ENCODE measurements around the gene DTYMK.

Gene DTYMK

DNA sequence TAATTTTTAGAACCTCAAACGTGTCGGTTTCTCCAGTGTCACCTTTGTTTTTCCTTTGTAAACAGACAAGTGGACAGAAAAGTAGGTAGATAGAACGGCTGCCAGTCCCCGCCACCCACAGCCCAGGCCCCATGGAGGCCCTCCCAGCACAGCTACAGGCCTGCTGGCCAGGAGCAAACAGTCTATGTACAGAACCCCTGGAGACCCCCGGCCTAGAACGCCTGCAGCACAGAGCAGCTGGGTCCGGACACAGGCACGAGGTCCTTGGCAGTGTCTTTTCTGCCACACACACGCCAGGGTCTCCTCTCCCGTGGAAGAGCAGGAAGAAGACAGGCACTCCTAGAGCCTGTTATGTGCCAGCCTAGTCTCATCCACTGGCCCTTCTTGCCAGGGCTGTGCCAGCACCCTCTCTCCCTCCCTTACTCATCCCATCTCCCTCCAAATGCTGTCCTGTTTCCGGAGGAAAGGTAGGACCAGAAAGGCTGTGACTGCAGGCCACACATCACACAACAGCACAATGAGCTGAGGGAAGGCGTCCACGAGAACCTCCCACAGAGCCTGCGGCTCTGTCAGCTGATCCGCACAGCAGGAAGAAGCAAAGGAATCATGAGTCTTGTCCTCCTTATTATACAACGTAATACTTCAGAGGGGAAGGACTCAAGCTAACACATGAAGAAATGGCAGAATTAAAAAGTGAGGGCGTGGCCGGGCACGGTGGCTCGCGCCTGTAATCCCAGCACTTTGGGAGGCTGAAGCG is 7.7 kb downstream of the DTYMK start:
- CTCF ChIA-PET = interaction anchor here (0.9 to 2.3 kb wide), 7 partner anchors 9 to 200 kb away, joined by 3 to 11 read pairs (median 4); no protein-coding TSS in a partner anchor
- POLR2A ChIA-PET = no interaction called here
- DNase-seq (ENCODE audit: low read depth, low spot score) = no peak
- TF ChIP-seq, protein P1, sequence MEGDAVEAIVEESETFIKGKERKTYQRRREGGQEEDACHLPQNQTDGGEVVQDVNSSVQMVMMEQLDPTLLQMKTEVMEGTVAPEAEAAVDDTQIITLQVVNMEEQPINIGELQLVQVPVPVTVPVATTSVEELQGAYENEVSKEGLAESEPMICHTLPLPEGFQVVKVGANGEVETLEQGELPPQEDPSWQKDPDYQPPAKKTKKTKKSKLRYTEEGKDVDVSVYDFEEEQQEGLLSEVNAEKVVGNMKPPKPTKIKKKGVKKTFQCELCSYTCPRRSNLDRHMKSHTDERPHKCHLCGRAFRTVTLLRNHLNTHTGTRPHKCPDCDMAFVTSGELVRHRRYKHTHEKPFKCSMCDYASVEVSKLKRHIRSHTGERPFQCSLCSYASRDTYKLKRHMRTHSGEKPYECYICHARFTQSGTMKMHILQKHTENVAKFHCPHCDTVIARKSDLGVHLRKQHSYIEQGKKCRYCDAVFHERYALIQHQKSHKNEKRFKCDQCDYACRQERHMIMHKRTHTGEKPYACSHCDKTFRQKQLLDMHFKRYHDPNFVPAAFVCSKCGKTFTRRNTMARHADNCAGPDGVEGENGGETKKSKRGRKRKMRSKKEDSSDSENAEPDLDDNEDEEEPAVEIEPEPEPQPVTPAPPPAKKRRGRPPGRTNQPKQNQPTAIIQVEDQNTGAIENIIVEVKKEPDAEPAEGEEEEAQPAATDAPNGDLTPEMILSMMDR (IDR thresholded peaks at IDR 0.05; ENCODE audit: insufficient read depth, low read length, missing control alignments) = no peak
- no peak overlapping the region for H3K4me3 ChIP-seq (ENCODE audit: low read depth, low read length)

DNA sequence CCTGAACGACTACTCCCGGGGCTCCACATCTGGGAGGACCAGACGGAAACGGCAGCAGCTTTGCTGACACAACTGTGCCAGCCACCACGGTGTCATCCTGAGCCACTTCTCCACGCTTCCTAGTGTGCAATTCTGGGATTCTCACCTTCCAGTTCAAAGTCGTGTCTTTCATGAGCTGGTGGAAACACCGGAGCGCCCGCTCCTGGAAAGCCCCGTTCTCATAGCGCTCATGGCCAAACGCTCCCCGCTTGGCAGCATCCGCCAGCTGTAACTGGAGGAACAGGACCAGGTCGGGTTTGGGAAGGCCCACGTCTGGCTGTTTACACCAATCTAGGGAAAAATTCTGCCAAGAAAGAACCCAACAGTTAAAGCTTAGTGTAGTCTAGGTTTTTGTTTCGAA is 8.3 kb downstream of the DTYMK start:
- DNase-seq (ENCODE audit: low read depth, low spot score) = no peak
- ChIA-PET POLR2A (no interaction called here), CTCF (interaction anchor here (0.9 to 1.9 kb wide), 3 partner anchors 13 to 200 kb away, joined by 3 to 9 read pairs (median 4); no protein-coding TSS in a partner anchor)

DNA sequence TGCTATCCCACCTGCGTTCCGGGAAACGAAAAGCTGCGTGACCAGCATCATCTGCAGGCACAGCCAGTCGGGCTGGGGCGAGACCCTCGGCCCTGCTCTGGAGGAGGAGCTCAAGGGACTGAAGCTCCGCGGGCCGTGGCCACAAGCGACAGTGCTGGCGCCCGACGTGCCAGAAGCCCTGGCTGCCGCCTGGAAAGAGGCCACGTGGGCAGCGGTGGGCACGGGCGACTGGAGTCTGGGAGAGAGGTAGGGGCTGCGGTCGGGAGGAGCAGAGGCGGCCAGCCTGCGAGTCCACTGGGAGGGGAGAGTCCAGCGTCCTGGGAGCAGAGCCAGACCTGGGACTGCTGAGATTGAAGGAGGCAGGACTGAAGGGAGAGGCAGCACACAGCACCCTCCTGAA is 9.2 kb downstream of the DTYMK start:
- CTCF ChIA-PET = interaction anchor here (1.1 kb wide), 1 partner anchor 18 kb away, joined by 3 read pairs; no protein-coding TSS in a partner anchor
- TF ChIP-seq, protein P1 (IDR thresholded peaks at IDR 0.05; ENCODE audit: insufficient read depth, low read length, missing control alignments) = no peak
- POLR2A ChIA-PET = interaction anchor here (0.6 kb wide), 1 partner anchor 26 kb away, joined by 3 read pairs; no protein-coding TSS in a partner anchor
- DNase-seq (ENCODE audit: low read depth, low spot score) = no peak
- H3K4me3 ChIP-seq (ENCODE audit: low read depth, low read length) = no peak overlapping the region

More for the DNA sequence above, 8.3 kb downstream of the DTYMK start:
- TF ChIP-seq, protein P1 (IDR thresholded peaks at IDR 0.05; ENCODE audit: insufficient read depth, low read length, missing control alignments) = no peak
- no peak overlapping the region for H3K4me3 ChIP-seq (ENCODE audit: low read depth, low read length)

DNA sequence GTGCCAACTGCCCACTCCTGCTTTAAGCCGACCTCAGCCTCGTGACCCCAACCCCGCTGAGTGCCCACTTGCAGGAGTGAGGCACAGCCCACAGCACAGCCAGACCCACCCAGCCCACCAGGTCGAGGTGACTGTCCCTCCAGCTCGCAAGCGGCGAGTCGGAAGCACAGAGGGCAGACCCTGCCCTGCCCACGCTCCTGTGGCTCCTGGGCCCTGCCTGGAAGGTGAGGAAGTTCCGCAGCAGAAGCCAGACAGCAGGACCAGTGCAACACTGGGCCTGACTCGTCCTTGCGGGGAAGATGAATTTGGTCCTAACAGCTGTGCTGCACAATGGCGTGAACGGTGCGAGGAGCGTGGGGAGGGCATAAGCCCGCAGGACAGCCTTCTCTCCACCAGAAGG is 9.9 kb downstream of the DTYMK start:
- no peak overlapping the region for H3K4me3 ChIP-seq (ENCODE audit: low read depth, low read length)
- ChIA-PET POLR2A (interaction anchor here (0.6 kb wide), 1 partner anchor 26 kb away, joined by 3 read pairs; no protein-coding TSS in a partner anchor), CTCF (interaction anchor here (1.1 kb wide), 1 partner anchor 17 kb away, joined by 3 read pairs; no protein-coding TSS in a partner anchor)
- TF ChIP-seq, protein P1 (IDR thresholded peaks at IDR 0.05; ENCODE audit: insufficient read depth, low read length, missing control alignments) = no peak
- DNase-seq (ENCODE audit: low read depth, low spot score) = no peak

DNA sequence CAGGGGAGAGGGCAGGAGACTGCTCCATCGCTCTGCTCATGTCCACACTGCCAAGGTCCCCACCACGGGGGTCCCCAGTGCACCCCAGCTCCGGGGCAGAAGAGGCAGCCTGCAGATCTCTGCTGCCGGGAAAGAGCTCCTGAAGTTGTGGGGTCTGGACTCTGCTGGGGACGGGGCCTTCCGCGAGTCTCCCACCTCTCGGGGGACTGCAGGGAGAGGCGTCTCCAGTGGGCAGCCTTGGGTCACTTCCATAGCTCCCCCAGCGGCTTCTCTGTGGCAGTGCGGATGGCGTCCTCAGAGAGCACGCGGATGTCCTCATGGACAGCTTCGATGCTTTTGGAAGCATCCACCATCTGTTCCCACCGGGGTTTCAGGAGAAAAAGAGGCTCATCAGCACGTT is 10.7 kb downstream of the DTYMK start:
- POLR2A ChIA-PET = no interaction called here
- no peak for DNase-seq (ENCODE audit: low read depth, low spot score)
- CTCF ChIA-PET = interaction anchor here (0.5 to 1.6 kb wide), 3 partner anchors 9 to 17 kb away, joined by 3 to 6 read pairs (median 6); no protein-coding TSS in a partner anchor
- TF ChIP-seq, protein P1 (IDR thresholded peaks at IDR 0.05; ENCODE audit: insufficient read depth, low read length, missing control alignments) = no peak
- no peak overlapping the region for H3K4me3 ChIP-seq (ENCODE audit: low read depth, low read length)

Measured in AG04449 (cell line).